Caco-2 (cell line): ENCODE results near the gene ARSI. TPM values are rescaled to one million over a fixed set of nuclear protein-coding genes. Genes with fewer than 3 reads are reported as not detected.
"Not testable (repeated sequence)": the region's sequence is repeated elsewhere in the genome, so short reads cannot be mapped to it uniquely, and the experiment has no call there.

Experiments
- BruUV-seq: library from RNA; stranded (reverse); fragments of 400-500 nt; replicated peaks from 2 replicates; lab custom pipeline; 2021; lab: Mats Ljungman, UMichigan
- CTCF ChIA-PET: fragments of 300-600 bp; sonication (Branson Sonifier 250); formaldehyde crosslinking; loops from one replicate; lab custom pipeline; 2022; ENCODE audit warnings: antibody characterized with exemption; lab: Charles Lee
- POLR2A ChIA-PET: fragments of 300-600 bp; sonication (Branson Sonifier 250); formaldehyde crosslinking; loops from one replicate; lab custom pipeline; 2022; ENCODE audit warnings: antibody characterized with exemption; lab: Charles Lee
- DNase-seq, 2 experiments: peaks; one replicate each; pipeline versions ENCODE4 v3.0.0 to v3.0.0-alpha.2; 2020 to 2022
- H3K27me3 ChIP-seq: replicated peaks from 2 replicates; pipeline ENCODE4 v1.6.0; 2011; ENCODE audit warnings: low read length; ENCODE audit not compliant: control insufficient read depth, insufficient read depth
- H3K36me3 ChIP-seq: 2 replicates; pipeline ENCODE4 v1.5.1; 2011; ENCODE audit warnings: low read length; ENCODE audit not compliant: control insufficient read depth, insufficient read depth
- H3K4me1 ChIP-seq: fragments of 250-450 bp; sonication (Bioruptor Pico); 2 replicates; pipeline ENCODE4 v1.5.1; 2020; ENCODE audit warnings: mild to moderate bottlenecking
- H3K4me3 ChIP-seq: 2 replicates; pipeline ENCODE4 v1.5.1; 2011; ENCODE audit warnings: low read depth, mild to moderate bottlenecking, control low read depth, low read length
- H3K9me3 ChIP-seq: fragments of 250-450 bp; sonication (Bioruptor Pico); 2 replicates; pipeline ENCODE4 v1.5.1; 2020; ENCODE audit warnings: mild to moderate bottlenecking, moderate library complexity
- H3K27ac Mint-ChIP-seq: one replicate; pipeline ENCODE4 v1.8.0; 2022; ENCODE audit warnings: mixed read lengths; ENCODE audit not compliant: unreplicated experiment
- H3K27me3 Mint-ChIP-seq: one replicate; pipeline ENCODE4 v1.8.0; 2022; ENCODE audit warnings: mixed read lengths; ENCODE audit not compliant: insufficient read depth, unreplicated experiment
- H3K36me3 Mint-ChIP-seq: one replicate; pipeline ENCODE4 v1.8.0; 2022; ENCODE audit warnings: mild to moderate bottlenecking, mixed read lengths; ENCODE audit not compliant: insufficient read depth, unreplicated experiment
- H3K4me1 Mint-ChIP-seq: one replicate; pipeline ENCODE4 v1.8.0; 2022; ENCODE audit warnings: low read depth, mixed read lengths; ENCODE audit not compliant: unreplicated experiment
- H3K4me3 Mint-ChIP-seq: one replicate; pipeline ENCODE4 v1.8.0; 2022; ENCODE audit warnings: mild to moderate bottlenecking, moderate library complexity, mixed read lengths; ENCODE audit not compliant: unreplicated experiment
- H3K9me3 Mint-ChIP-seq: one replicate; pipeline ENCODE4 v1.8.0; 2022; ENCODE audit warnings: mixed read lengths; ENCODE audit not compliant: unreplicated experiment
- CTCF ChIP-seq, 2 experiments: fragments of 200-600 bp in 1 of 2; IDR thresholded peaks; 1 replicate in 1 of 2; 2 replicates in 1 of 2; pipeline versions ENCODE4 v1.5.1 to v1.8.0; 2011 to 2022; ENCODE audit warnings: antibody characterized with exemption in 1 of 2, control low read depth in 1 of 2, inconsistent platforms in 1 of 2, low read depth in 1 of 2, low read length in 1 of 2, mild to moderate bottlenecking in 1 of 2, moderate library complexity in 1 of 2; ENCODE audit not compliant: insufficient read depth in 1 of 2, severe bottlenecking in 1 of 2, unreplicated experiment in 1 of 2
- intact Hi-C: fragments of 100-400 bp; cut with micrococcal nuclease; formaldehyde crosslinking; loops from one replicate; pipeline ENCODE4 v1.10.0; 2022; ENCODE audit not compliant: unreplicated experiment
- total RNA-seq: library from RNA; stranded (reverse); gene quantifications from 2 replicates; pipeline ENCODE4 v1.2.3, GENCODE V29; 2022

Gene ARSI
- total RNA-seq, 1 experiment from 2014 or later = 0.52 TPM

GRCh38 chr5:150249744-150250143 is 53.0 kb downstream of the ARSI start:
- Histone ChIP-seq H3K9me3 (no peaks in the 10 kb centered on the region), H3K4me1 (peaks cover 27% of the 10 kb centered on the region), H3K36me3 (no peaks in the 10 kb centered on the region), H3K4me3 (no peak overlapping the region), H3K27me3 (no peaks in the 10 kb centered on the region)
- TF ChIP-seq CTCF (IDR thresholded peaks at IDR 0.05; ENCODE audit: insufficient read depth in 1 of 2, low read depth in 1 of 2, low read length in 1 of 2, severe bottlenecking in 1 of 2, unreplicated experiment in 1 of 2) = no peak
- Mint-ChIP-seq H3K27me3 (no peaks in the 10 kb centered on the region), H3K36me3 (no peaks in the 10 kb centered on the region), H3K4me1 (peaks cover 2% of the 10 kb centered on the region), H3K27ac (no peak overlapping the region), H3K9me3 (no peaks in the 10 kb centered on the region), H3K4me3 (no peak overlapping the region)
- BruUV-seq = no TSS peak
- CTCF ChIA-PET = no interaction called here
- intact Hi-C loops = no loop called here
- POLR2A ChIA-PET = no interaction called here
- no peak for DNase-seq

GRCh38 chr5:150248946-150249345 is 53.8 kb downstream of the ARSI start:
- BruUV-seq = no TSS peak
- Mint-ChIP-seq H3K4me1 (no peaks in the 10 kb centered on the region), H3K9me3 (no peaks in the 10 kb centered on the region), H3K4me3 (no peak overlapping the region), H3K36me3 (no peaks in the 10 kb centered on the region), H3K27me3 (no peaks in the 10 kb centered on the region), H3K27ac (no peak overlapping the region)
- Histone ChIP-seq H3K36me3 (no peaks in the 10 kb centered on the region), H3K4me1 (peaks cover 19% of the 10 kb centered on the region), H3K9me3 (no peaks in the 10 kb centered on the region), H3K4me3 (no peak overlapping the region), H3K27me3 (no peaks in the 10 kb centered on the region)
- no peak for DNase-seq
- intact Hi-C loops = no loop called here
- TF ChIP-seq CTCF (IDR thresholded peaks at IDR 0.05; ENCODE audit: insufficient read depth in 1 of 2, low read depth in 1 of 2, low read length in 1 of 2, severe bottlenecking in 1 of 2, unreplicated experiment in 1 of 2) = no peak
- CTCF ChIA-PET = no interaction called here
- POLR2A ChIA-PET = interaction anchor here (0.6 kb wide), 1 partner anchor 14 kb away, joined by 3 read pairs; no protein-coding TSS in a partner anchor

- H3K27me3 ChIP-seq, H3K4me3 Mint-ChIP-seq, intact Hi-C loops, DNase-seq, H3K4me1 Mint-ChIP-seq, H3K27ac Mint-ChIP-seq, H3K9me3 ChIP-seq, H3K4me3 ChIP-seq, H3K9me3 Mint-ChIP-seq, CTCF ChIA-PET, H3K36me3 ChIP-seq, H3K36me3 Mint-ChIP-seq, H3K27me3 Mint-ChIP-seq, BruUV-seq: not testable (repeated sequence)
- H3K4me1 ChIP-seq = peaks cover 14% of the 10 kb centered on the region; the same call in 1 of the 2 replicates
- POLR2A ChIA-PET = interaction anchor here (0.6 kb wide), 1 partner anchor 14 kb away, joined by 3 read pairs; no protein-coding TSS in a partner anchor
These were observed 54.2 kb downstream of the ARSI start for GRCh38 chr5:150248493-150248892.

- H3K9me3 Mint-ChIP-seq = no peaks in the 10 kb centered on the region
- POLR2A ChIA-PET = no interaction called here
These were observed 55.0 kb downstream of the ARSI start for GRCh38 chr5:150247726-150248125.

More at GRCh38 chr5:150247726-150248125, 55.0 kb downstream of the ARSI start:
- no peak overlapping the region for H3K4me3 ChIP-seq
- intact Hi-C loops = no loop called here
- H3K36me3 ChIP-seq = no peaks in the 10 kb centered on the region
- Mint-ChIP-seq H3K4me1 (no peaks in the 10 kb centered on the region), H3K36me3 (no peaks in the 10 kb centered on the region), H3K27me3 (no peaks in the 10 kb centered on the region), H3K4me3 (no peak overlapping the region), H3K27ac (no peak overlapping the region)
- H3K27me3 ChIP-seq = no peaks in the 10 kb centered on the region
- CTCF ChIA-PET = no interaction called here
- H3K4me1 ChIP-seq = peaks cover 6% of the 10 kb centered on the region; the same call in 1 of the 2 replicates
- BruUV-seq = no TSS peak
- no peak for DNase-seq
- TF ChIP-seq CTCF (IDR thresholded peaks at IDR 0.05; ENCODE audit: insufficient read depth in 1 of 2, low read depth in 1 of 2, low read length in 1 of 2, severe bottlenecking in 1 of 2, unreplicated experiment in 1 of 2) = no peak
- H3K9me3 ChIP-seq = no peaks in the 10 kb centered on the region
